Tibial nerve (tissue), 4 donors: ENCODE results near the gene CACNG6.

Source experiments
- CTCF ChIP-seq, 5 experiments: fragments of 200-600 bp in 3 of 5; fragments of 450-650 bp in 2 of 5; sonication (generic) in 3 of 5; IDR thresholded peaks; one replicate each; pipeline ENCODE4 v1.5.1; 2016 to 2019; ENCODE audit warnings: antibody characterized with exemption in 5 of 5, mild to moderate bottlenecking in 3 of 5, moderate library complexity in 2 of 5
- EP300 ChIP-seq, 2 donors: sonication (generic); formaldehyde crosslinking; IDR thresholded peaks; one replicate each; pipeline ENCODE4 v1.6.1; 2017; ENCODE audit warnings: antibody characterized with exemption in 2 of 2, mild to moderate bottlenecking in 1 of 2

DNA sequence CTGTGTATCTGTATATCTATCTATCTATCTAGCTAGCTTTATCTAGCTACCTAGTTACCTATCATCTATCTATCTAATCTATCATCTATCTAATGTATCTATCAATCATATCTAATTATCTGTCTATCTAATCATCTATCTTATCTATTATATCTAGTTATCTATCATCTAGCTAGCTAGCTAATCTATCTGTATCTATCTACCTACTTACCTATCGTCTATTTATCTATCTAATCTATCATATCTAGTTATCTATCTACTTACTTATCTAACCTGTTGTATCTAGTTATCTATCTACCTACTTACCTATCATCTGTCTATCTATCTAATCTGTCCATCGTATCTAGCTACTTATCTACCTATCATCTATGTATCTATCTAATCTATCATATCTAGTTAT, 54.3 kb downstream of the CACNG6 start:
- TF ChIP-seq CTCF (IDR thresholded peaks at IDR 0.05) (no peak), EP300 (IDR thresholded peaks at IDR 0.05) (no peak)
